Measurements from ENCODE around the gene PLEKHA6.

PLEKHA6 gene

DNA sequence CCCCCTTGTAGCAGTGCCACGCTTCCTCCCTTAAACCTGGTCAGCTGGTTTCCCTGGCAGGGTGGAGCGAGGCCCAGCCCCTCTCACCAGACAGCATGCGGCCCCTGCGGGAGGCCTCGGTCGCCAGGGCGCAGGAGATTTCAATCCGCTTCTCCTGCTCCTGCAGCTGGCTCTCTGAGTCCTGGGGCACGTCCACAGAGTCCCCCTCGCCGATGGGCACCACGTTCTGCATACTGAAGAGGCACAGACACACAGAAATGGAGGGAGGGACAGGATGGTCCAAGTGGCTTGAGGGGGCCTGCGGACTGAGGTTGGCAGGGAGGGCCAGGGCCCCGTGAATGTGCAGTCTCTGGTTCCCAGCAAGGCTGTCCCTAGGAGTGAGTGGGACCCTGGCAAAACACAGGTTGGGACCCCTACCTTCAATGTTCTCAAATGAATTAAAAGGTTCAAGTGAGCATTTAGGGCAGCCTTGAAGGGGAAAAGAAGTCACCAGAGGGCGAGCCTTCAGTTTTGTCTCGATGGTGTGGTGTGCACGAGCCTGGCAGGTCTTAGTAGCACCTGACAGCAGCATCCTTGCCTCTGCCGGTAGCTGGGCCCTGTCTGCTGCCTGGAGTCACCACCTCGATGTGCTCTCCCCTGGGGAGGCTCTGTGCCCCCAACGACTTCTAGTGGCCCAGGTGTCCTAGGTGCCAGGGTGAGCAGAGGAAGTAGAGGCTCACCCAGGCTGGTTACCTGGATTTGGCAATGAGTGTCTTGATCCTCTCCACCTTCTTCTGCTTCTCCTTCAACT, 131.5 kb downstream of the PLEKHA6 start:
- no peak for DNase-seq

DNA sequence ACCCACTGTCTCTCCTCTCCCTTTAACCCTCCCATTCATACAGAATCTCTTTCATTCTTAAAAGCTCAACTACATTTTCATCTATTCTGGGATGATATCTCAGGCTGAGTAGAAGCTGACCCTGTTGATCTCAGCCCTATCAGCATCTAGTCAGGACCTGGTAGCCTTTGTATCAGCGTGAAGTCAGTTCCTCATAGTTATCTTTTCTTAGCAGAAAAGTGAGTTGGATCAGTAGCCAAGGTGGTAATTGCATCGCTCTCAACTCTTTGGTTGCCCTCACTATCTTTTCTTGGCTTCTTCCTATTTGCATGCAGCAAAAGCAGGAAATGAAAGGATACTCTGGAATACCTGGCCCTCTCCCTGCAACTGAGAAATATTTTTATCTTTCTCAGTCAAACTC, 132.4 kb downstream of the PLEKHA6 start:
- no peak for DNase-seq

DNA sequence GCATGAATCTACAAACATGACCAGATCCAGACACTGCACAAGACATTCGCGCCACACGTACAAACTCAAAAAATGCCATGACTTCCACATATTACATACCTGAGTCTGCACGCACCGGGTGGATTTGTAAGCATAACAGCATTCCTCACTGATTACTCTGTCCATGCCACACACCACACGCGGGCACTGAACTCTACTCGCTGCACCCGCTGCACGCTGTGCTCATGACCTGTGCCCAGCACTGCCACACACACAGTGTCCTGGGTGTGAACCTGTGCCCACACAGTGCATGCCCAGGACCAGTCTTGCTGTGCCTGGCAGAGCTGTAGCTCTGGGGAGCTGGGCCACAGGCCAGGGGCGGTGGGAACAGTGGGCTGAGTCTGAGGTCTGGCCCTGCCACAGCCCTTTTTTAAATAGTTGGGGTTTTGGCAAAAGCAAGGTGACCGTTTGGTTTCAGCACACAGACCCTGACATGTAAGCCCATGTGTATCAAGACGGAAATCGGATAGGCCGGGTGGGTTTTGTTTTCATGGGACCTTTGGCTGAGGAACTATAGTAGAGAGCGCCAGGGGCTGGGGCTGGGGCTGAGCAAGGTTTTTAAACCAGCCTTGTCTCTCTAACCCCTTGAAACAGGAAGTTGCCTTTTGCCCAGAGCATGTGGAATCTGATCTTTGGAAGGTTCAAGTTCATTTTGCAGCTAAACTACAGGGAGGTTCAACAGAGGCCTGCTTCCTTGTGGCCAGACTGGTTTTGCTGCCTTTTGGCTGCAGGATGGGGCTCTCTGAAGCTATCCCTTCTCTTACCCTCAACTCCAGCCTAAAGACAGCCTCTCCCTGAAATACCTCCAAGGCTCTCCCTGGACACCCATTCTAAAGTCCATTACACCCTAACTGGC, 133.6 kb downstream of the PLEKHA6 start:
- DNase-seq = peak; percentile 69

DNA sequence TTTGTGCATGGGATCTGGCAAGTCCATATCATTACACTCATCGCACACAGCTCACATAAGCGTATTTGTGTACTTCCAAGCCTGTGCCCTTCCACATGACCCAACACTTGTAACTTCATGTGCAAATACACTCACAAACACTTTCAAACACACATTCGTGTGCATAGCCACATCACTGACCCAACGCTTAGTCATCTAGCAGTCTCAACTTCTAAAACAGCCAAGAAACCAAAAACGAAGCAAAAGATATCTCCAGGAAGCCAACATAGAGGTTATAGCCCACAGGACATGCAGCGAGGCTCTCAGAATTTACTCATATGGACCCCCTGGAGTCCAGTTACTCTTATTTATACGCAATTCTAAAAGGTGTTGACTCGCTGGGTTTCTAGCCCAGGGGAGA, 135.1 kb downstream of the PLEKHA6 start:
- no peak for DNase-seq

DNA sequence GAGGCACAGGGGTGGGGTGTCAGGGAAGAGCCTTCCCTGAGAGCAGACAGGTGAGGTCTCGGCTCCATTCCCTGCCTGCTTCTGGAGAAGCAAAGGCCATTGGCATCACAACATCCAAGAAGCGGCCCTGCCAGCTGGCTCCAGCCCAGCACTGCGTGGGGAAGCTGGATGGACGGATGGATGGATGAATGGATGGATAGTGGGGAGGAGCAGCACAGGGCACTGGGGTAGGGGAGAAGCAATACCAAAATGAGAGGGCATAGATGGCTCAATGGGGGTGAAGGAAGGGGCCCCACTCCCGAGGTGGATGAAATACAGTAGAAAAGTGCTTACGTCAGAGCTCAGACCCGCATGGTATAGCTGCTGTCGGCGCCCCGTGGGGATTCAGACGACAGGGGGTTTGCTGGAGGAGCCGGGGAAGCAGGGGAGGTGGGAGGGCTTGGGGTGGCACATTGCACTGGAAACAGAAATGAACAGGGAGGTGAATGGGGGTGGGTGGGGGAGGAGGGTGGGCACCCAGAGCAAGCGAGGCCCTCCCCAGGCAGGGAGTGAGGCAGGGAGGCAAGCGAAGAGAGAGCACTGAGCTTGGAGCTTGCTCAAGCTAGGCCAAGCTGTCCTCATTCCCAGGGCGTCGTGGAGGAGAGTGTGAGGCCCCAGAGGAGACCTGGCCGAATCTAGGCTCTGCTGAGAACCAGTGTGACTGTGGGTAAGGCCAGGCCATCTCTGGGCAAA, 136.4 kb downstream of the PLEKHA6 start:
- no peak for DNase-seq

DNA sequence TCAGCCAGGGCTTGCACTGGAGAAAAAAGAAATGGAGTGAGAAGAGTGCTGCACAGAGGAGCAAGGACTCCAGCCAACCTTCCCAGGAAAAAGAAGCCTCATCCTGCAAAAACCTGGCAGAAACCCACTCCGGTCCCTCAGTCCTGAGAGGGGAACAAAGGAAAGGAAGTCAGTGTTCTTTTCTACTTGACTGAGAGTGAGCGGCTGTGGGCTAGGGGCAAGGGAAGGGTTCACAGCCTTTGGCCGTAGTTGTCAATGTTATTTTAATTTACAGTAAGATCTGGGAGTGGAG, 137.0 kb downstream of the PLEKHA6 start:
- no peak for DNase-seq

DNA sequence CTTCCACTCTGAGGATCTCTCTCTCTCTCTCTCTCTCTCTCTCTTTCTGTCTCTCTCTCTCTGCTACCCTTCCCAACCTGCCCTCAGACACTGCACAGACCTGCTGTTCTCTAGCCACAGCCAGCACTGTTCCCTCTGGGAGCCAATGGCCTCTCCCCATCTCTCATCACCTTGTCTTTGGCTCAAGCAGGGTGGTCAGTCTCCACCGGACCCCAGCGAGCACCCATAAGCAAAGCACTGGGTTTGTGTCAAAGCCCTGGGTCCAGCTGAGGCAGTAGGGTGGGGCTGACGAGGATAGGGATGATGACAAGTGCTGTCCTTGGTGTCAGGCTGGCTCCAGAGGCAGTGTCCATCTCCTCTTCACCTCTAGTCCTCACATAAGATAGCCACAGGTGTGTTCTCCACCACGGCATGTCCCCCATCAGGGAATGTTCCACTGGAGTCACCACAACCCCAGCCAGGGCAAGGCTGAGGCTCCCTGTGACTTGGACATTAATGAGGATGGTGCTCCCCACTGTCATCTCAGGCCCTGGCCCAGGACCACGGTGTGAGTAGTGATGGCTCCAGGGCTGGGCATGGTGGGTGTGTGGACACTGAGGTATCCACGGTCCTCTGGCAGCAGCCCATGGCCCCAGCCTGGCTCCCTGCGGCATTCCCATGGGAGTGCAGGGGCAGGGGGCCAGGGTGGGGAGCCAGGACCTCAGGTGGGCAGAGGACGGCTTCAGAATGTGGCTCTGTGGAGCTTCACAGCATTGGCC, 137.5 kb downstream of the PLEKHA6 start:
- no peak for DNase-seq

DNA sequence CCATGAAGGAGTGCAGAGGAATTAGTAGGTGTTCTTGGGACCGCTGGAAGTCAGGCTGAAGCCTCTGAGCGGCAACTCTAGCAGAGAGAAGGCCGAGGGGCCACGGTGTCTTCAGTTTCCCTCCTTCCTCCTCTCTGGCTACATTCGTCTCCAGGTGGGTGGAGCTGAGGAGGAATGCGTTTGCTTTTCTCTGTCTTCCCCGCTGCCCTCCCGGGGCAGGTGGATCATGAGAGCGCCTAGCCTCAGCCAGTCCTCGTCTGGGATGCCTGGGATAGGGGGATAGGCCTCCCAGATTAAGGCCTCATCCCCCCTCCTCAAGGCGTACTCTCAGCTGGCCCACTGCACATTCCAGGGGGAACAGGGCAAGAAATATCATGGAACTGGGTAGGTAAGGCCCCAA, 138.5 kb downstream of the PLEKHA6 start:
- no peak for DNase-seq

DNA sequence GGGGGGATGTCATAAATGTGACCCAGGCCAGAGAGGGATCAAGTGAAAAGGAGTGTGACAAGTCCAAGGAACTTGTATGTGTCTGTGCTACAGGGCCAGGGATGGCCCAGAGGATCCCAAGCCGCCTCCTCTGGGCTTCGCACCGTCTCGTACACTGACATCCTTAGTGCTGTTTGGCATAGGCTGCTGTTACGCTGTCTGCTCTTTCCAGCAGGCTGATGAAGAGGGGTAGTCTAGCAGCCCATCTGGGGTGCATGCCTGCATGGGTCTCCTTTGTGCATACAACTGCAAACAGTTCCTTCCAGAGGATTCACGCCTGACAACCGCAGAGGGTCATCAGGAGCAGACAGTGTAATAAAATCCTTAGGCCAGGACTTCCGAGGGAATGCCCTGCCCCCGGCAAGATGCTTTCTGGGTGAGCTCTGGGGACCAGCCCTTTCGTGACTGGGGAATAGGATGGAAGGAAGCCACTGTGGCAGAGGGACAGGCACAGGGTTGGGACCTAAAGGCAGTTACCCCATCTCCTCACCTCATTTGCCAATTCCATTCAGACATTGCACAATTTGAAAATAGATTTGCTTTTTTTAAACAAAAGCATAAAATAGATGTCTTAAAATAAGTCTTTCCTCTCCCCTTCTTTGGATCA, 139.6 kb downstream of the PLEKHA6 start:
- DNase-seq = no peak

DNA sequence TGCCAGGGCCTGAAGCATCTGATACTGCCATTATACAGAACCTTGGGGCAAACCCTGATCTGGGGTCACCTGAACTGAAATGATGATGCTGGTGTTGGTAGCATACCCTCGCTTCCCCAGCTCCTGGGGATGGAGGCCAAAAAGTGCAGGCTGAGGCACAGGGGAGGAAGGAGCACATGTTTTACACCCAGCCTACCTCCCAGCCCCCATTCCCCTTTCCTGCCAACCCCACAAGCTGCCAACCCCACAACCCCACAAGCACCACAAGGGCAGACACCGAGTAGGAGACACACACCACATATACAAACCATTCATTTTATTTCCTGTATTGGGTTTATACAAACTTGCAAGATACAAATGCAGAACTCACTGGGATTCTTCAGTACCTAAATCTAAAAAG, 141.2 kb downstream of the PLEKHA6 start:
- DNase-seq = no peak

DNA sequence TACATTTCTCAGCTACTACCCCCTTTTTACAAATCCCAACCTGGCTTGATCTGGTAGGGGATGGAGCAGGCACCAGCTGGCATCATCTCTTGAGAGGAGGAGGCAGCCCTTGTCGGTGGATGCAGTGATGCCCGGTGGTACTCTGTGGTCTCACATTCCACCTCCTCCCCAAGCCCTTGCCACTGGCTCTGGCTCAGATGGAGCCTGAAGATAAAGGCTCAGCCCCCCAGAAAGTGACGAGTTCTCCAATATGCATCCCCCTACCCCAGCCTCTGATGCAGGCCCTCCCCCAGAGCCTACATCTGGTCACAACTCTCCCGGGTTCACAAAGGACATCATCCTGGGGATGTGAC, 142.1 kb downstream of the PLEKHA6 start:
- DNase-seq = no peak

DNA sequence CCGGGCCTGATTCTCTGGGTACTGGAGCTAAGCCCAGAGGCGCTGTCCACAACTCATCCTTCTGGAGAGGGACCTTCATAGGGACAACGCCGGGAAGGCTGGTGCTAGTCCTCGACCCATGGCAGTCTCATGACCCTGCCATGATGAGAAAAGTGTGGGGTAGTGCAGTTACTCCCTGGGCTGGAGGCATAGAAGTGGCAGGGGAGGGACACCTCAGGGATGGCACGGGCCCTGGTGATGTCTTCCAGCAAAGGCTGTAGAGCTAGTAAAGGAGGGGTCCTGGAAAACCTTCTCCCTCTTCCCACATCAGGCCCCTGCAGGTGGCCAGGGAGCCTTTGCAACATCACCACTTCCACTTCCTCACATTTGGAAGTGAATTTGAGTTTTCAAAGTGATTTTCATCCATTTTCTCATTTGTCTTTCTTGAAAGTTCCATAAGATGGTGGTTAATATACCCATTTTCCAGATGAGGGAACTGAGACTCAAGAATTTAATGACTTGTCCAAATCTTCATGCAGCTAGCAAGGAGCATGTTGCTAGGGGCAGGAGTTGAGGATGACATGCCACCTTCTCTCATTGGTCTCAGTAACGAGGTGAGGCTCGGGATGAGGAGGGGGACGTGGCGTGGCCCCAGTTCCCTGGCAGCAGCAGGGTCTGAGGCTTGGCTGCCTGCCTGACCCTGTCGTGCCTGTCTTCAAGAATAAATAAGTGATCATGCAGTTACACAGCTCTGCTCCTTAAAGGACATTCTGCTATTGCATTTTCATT, 142.7 kb downstream of the PLEKHA6 start:
- no peak for DNase-seq

DNA sequence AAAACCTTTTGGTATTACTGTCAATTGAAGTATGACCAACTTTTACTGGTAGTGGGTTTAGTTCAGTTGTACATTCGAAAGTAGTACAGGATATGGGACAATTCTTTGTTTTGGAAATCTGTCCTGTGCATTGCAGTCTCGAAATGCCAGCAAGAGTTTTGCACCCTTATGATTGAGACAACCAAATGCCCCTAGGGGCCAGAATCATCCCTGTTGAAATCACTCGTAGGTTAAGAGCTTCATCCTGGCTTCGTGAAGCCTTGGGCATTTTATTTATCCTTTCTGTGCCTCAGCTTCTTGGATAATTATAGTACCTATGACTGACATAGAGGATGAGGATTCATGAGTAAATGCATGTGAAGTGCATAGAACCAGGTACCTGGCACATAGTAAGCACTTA, 143.5 kb downstream of the PLEKHA6 start:
- DNase-seq = no peak

DNA sequence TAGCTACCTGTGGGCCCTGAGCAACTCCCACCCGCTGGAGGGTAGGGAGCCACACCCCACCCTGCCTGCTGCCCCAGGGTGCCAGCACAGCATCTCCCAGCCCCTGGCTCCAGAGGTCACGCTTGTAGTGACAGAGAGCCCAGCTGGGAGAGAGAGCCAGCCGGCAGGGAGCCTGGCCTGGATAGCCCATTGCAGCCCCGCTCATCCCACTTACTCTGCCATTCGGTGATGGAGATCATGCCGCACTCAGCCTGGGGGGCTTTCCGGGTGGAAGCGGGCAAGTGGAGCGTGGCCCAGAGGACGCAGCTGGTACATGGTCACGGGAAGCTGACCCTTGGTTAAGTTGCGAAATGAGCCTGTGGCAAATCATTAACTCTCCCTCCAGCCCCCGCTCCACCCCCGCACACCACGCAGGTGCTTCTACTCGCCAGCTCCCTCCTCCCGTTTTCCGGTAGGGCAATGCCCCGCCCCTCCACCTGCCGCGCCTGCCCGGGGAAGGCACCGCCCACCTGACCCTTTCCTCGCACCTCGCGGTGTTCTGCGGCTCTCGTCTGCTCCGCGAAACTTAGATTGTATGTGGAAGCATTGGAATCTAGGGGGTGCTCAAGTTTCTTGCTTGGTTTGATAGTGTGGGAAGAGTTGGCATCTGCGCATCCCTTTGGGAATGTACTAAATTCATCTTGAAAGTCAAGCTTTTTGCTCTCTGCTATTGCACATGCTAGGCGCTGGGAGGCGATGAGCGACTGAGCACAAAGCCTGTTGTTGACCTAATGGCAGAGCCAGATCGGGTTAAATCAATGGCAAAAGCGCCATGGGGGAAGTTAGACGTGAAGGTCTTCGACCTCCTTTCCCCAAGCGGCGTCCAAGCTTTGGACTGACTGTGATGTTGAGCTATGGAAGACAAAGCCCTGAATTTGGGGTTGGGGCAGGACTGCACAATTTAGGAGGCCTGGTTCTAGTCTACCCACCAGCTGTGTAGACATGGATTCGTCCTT, 145.8 kb downstream of the PLEKHA6 start, which contains the start of gene GOLT1A:
Gene GOLT1A (minus strand): TSS at position 321 of the 995 bp plus-strand sequence. CDS start 82 bp downstream, at position 239.
- peak; percentile 79 for DNase-seq

DNA sequence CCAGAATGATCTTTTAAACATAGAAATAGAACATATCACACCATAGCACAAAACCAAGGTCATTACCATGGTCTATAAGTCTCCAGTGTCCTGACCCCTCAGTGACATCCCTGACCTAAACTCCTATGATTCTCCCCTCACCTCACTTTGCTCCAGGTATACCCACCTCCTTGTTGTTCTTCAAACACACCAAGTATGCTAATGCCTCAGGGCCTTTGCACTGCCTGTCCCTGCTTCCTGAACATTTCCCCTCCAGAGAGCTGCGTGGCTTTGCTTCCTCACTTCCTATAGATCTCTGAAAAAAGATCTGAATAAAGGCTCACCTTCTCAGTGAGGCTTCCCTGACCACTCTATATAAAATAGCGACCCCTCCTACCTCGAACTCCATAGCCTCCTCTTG, 147.0 kb downstream of the PLEKHA6 start:
- no peak for DNase-seq

DNA sequence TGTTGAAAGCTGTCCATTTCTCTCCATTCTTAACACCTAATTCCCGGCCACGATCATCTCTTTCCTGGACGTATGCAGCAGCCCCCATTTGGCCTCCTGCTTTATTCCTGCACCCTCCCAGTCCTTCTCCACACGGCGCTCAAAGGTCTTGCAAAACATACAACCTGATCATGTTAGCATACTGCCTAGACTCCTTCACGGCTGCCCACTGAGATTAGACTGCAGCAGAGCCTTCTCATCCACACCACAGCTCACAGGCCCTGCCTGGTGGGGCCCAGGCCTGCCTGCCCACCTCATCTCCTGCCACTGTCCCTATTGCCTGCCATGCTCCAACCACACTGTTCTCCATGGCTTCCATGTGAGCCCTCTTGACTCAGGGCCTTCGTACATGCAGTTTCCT, 148.7 kb downstream of the PLEKHA6 start:
- DNase-seq = no peak

DNA sequence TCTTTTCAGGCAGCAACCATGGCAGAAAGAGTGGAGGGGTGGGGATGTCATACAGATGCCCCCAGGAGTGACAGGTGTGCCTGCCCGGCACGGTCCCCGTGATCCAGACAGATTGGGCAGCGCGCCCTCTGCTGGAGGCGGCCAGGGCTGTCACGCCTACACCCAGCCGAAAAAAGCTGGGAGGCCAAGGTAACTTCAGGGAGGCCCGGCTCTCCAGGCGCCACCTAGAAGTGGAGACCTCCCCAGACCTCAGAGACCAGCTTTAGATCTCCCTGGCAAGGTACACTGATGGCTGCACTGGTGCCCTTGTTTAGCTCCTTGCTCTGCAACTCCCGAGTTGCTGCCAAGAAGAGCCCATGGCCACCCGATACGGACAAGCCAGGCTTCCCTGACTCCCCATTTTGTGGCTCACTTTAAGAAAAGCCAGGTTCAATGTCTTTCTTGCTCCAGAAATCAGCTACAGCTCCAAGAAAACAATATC, 152.6 kb downstream of the PLEKHA6 start:
- peak; percentile 11 for DNase-seq

DNA sequence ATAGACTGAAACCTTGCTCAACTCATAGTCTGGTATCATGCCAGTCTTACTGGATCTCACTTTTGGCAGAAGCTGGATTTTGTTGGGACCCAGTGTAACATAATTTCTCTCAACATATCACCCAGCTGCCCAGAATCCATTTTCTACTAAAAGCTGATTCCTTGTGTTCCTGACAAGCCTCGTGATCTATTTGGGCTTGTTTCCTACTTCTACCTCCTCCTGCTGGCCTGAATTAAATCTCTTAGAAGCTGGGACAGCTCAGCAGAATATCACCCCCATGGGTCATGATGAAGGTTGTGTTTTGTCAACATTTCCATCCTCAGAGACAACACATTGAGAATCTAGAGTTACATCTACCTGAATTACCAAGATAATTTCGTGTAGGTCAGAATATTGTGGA, 153.6 kb downstream of the PLEKHA6 start:
- no peak for DNase-seq

DNA sequence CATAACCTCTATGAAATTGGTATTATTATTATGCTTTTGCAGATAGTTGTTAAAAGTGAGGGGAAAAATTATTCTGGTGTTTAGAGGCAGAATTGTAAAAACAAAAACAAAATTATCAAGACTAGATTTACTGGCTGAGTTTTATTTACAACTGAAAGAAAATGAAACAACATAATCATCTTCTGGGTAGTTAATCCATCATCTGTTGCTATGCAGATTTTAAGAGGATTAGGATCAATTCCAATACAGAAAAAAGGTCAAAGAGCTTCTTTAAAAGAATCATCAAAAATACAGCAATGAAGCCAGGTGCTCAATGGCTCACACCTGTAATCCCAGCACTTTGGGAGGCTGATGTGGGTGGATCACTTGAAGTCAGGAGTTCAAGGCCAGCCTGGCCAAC, 154.2 kb downstream of the PLEKHA6 start:
- DNase-seq = no peak

DNA sequence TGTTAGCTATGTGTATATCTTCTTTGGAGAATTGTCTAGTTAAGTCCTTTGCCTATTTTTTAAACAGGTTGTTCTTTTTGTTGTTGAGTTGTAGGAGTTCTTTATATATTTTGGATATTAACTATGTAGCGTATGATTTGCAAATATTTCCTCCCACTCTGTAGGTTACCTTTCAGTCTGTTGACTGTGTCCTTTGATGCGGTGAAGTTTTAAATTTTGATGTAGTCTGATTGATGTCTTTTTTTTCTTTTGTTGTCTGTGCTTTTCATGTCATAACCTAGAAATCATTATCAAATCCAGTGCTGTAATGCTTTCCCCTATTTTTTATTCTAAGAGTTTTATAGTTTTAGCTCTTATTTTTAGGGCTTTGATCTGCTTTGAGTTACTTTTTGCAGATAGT, 154.8 kb downstream of the PLEKHA6 start:
- DNase-seq = no peak
